Measurements from ENCODE around the gene RADX.

DNA sequence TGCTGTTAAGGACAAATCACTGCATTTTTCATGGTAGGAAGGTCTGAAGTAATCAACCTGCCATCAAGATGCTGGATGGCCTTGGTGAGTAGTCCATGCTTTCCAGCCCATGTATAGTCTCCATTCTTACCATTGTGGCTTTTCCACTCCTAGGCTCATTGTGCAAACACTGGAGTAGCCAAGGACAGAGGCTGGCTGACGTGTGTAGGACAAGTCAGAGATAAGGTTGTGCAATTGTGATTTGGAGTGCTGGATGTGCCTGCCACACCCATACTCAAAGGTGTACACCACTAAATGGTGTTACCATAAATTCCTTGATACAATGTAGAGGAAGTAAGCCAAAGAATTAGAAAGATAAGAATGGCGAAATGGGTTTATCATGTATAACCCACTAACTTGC is 26.3 kb upstream of the RADX start:
- TF ChIP-seq, protein P1, sequence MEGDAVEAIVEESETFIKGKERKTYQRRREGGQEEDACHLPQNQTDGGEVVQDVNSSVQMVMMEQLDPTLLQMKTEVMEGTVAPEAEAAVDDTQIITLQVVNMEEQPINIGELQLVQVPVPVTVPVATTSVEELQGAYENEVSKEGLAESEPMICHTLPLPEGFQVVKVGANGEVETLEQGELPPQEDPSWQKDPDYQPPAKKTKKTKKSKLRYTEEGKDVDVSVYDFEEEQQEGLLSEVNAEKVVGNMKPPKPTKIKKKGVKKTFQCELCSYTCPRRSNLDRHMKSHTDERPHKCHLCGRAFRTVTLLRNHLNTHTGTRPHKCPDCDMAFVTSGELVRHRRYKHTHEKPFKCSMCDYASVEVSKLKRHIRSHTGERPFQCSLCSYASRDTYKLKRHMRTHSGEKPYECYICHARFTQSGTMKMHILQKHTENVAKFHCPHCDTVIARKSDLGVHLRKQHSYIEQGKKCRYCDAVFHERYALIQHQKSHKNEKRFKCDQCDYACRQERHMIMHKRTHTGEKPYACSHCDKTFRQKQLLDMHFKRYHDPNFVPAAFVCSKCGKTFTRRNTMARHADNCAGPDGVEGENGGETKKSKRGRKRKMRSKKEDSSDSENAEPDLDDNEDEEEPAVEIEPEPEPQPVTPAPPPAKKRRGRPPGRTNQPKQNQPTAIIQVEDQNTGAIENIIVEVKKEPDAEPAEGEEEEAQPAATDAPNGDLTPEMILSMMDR (conservative IDR thresholded peaks at IDR 0.05; ENCODE audit: low read length) = no peak
- no peak for TF ChIP-seq EZH2phosphoT487 (IDR thresholded peaks at IDR 0.05; ENCODE audit: borderline replicate concordance, low read depth, low read length)

Data from OCI-LY7 (cell line).